SW 1271 (cell line): Measurements from ENCODE around the gene RHOA.
"Not testable (repeated sequence)": the region's sequence is repeated elsewhere in the genome, so short reads cannot be mapped to it uniquely, and the experiment has no call there.

Source experiments
- DNase-seq, 2 experiments: peaks; one replicate each; lab custom pipeline; 2025; lab: John Stamatoyannopoulos, UW

RHOA gene

GRCh38 chr3:49411535-49411967 is 225 bp downstream of the RHOA start:
- no peak for DNase-seq

DNA sequence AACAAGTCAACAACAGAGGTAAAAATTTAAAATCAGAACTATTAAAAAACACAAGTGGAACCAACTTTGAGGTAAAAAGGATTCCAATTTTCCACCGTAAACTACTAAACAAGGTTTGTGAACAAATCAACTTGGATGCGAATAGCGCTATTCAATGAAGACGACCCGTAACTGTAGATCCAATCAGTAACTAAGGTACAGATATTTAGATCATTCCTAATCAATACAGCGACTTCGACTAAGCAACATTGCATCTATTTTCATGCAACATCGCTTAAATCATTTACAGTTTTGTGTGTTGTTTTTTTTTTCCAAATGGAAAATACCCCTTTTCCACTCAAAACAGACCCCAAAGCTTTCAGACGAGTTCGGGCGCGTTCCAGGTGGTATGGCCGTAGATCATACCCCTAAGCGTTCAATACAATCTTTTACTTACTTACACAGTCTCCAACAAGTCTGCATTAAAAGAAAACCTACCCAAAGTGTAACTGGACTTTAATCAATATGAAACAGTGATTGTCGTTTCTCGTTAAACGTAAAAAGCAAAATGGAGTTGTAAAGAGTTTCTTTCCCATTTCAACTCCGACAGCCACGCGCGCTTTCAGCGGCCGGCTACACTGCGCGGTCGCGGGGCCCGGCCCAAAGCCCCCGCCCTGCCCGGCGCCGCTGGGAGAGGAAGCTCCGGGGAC is 786 bp downstream of the RHOA start:
- DNase-seq = no peak

DNA sequence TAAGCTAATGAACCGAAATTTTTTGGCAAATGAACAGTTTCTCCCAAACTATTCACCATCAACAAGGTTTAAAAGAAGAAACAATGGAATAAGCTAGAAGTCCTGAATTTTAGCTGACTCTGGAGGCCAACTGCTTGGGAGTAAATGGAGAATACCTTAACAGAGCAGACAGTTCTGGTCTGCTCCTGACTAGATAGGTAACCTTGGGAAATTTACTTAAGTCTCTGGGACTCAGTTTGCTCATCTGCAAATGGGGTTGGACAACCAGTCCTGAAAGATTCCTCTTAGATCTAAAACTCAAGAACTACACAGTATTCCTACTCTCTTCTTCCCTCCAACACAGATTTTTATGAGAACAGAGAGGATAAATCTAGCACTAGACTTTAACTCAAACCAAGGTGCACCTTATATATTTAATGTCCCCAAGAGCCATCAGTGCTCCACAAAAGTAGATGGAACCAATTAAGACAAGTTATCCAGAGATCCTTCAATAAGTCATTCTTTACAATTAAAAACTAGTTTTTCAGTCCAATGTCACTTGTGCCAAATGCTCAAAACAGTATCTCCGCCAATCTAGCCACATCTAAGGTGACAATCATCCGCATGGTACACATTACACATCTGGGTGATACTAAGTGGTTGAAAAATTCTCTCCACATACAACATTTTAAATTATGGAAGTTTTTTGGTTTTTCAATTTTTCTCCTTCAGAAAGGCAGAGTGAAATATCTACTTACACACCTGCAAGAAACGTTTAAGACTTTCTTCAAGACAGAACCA is 1.5 kb downstream of the RHOA start:
- DNase-seq = no peak

DNA sequence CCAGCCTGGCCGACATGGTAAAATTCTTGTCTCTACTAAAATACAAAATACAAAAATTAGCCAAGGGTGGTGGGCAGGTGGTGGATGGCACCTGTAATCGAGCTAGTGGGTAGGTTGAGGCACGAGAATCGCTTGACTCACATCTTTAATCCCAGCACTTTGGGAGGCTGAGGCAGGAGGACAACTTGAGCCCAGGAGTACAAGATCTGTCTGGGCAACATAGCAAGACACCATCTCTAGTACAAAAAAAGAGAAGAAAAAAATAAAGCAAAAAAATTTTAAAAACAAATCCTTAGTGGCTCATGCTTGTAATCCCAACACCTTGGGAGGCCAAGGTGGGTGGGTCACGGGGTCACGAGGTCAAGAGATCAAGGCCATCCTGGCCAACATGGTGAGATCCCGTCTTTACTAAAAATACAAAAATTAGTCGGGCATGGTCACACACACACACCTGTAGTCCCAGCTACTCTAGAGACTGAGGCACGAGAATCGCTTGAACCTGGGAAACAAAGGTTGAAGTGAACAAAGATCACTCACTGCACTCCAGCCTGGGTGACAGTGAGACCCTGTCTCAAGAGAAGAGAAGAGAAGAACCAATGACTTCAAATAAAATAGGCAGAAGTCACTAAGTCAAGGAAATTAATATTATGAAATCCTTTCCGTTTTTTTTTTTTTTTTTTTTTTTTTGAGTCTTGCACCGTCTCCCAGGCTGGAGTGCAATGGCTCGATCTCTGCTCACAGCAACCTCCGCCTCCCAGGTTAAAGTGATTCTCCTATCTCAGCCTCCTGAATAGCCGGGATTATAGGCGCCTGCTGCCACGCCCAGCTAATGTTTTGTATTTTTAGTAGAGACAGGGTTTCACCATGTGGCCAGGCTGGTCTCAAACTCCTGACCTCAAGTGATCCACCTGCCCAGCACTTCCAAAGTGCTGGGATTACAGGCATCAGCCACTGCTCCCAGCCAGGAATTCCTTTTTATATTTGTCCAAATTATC is 4.9 kb downstream of the RHOA start:
- DNase-seq = no peak

DNA sequence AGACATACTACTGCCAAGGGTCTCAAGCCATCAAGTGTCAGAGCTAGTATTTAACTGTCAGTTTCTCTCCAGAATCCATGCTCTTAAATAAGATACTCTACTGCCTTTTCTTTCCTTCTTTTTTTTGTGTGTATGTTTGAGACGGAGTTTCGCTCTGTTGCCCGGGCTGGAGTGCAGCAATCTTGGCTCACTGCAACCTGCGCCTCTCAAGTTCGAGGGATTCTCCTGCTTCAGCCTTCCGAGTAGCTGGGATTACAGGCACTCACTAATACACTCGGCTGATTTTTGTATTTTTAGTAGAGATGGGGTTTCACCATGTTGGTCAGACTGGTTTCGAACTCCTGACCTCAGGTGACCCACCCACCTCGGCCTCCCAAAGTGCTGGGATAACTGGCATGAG is 6.2 kb downstream of the RHOA start:
- DNase-seq = not testable (repeated sequence)

- no peak for DNase-seq
Measured at GRCh38 chr3:49403891-49404290, 7.9 kb downstream of the RHOA start.

DNA sequence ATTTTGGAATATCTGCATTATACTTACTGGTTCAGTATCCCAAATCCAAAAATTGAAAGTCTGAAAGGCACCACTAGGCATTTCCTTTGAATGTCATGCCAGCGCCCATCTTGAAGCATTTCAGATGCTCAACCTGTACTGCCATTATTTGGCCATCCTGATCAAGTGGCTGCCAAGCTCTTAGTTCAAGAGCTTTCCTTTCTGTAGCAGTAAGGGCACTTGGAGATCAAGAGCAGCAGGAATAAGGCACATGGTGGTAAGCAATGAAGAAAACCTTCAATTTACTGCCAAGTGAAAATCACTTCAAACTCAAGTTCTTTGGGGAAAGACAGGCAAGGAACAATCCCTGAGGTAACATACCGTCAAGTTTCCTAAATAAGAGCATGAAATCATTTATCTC is 10.0 kb downstream of the RHOA start:
- no peak for DNase-seq

- DNase-seq = no peak
Measured at GRCh38 chr3:49399461-49399860, 12.3 kb downstream of the RHOA start.

DNA sequence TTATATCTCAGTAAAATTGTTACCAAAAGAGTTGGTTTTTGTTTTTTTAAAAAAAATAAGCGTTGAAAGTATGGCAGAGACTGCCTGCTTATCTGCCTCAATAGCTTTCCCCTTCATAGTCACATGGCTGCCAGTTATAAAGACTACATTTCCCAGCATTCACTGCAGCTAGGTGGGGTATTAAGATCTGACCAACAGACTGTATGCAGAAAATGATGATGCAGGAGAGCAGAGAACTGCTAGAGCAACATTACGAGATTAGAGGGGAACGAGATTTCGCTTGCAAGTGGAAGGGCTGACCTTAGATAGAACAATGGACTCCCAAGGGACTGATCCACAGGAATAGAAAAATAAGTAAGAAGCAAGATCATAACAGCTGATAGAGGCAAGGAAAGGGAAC is 14.3 kb downstream of the RHOA start:
- DNase-seq = no peak

DNA sequence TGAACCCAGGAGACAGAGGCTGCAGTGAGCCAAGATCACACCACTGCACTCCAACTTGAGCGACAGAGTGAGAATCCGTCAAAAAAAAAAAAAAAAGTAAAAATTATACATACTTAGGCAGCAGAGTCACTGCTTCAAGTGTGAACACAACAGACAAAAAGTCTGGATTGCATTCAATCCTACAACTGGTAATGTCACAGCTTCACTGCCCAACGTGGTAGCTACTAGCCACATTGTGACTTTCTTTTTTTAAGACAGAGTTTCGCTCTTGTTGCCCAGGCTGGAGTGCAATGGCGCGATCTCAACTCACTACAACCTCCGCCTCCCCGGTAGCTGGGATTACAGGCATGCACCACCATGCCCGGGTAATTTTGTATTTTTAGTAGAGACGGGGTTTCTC is 20.5 kb downstream of the RHOA start:
- DNase-seq = not testable (repeated sequence)

- no peak for DNase-seq
Measured at GRCh38 chr3:49389297-49389696, 22.5 kb downstream of the RHOA start.

GRCh38 chr3:49388289-49388820 is 23.4 kb downstream of the RHOA start:
- no peak for DNase-seq

DNA sequence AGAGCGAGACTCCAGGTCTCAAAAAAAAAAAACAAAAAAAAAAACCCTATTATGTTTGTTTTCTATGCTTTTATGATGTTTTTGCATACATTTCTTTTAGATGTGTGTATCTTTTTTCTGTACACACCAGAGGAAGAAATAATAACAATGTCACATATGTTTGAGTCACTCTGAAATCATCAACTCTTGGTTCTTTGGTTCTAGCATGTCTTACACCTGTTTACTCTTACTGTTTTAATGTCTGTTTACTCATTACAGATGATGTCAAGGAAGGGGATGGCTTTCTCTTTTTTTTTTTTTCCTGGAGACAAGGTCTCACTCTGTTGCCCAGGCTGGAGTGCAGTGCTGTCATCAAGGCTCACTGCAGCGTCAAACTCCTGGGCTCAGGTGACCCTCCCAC is 24.1 kb downstream of the RHOA start:
- peak in 1 of 2 experiments; percentile 7 for DNase-seq

DNA sequence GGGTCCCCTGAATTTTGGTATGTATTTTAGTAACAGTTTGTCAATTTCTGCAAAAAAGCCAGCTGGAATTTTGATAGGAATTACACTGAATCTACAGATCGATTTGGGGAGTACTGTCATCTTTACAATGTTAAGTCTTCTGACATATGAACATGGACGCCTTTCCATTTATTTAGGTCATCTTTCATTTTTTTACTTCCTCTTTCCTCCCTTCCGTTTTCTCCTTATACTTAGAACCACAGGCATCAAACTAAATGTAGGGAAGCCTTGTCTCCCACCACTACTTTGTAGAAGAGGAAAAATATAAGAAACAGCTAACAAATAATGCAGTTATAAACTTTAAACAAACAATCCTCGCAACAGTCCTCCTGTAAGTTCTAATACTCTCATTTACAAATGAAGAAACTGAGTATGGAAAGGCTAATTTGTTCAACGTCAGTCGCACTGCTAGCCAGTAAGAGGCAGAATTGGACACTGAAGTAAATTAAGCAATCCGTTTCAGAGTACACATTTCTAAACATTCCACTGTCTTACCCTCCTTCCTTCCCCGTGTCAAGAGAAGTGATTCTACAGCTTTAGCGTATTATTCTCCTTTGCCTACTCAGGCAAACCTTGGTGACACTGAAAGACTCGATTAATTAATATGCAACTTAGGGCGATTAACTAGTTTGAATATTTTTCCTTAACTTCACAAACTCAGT is 25.6 kb downstream of the RHOA start:
- no peak for DNase-seq

DNA sequence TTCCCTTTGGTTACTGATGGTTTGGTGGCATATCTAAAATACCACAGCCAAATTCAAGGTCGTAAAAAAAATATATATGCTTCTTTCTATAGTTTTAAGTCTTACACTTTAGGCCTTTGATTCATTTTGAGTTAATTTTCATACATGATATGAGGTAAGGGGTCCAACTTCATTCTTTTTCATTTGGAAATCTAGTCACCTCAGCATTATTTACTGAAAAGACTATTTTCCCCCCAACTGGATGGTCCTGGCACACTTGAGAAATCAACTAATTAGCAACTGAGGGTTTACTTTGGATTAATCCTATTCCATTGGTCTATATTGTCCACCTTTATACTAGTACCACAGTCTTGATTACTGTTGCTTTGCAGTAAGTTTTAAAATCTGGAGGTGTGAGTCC is 26.2 kb downstream of the RHOA start:
- no peak for DNase-seq

GRCh38 chr3:49383387-49383786 is 28.4 kb downstream of the RHOA start:
- DNase-seq = no peak

DNA sequence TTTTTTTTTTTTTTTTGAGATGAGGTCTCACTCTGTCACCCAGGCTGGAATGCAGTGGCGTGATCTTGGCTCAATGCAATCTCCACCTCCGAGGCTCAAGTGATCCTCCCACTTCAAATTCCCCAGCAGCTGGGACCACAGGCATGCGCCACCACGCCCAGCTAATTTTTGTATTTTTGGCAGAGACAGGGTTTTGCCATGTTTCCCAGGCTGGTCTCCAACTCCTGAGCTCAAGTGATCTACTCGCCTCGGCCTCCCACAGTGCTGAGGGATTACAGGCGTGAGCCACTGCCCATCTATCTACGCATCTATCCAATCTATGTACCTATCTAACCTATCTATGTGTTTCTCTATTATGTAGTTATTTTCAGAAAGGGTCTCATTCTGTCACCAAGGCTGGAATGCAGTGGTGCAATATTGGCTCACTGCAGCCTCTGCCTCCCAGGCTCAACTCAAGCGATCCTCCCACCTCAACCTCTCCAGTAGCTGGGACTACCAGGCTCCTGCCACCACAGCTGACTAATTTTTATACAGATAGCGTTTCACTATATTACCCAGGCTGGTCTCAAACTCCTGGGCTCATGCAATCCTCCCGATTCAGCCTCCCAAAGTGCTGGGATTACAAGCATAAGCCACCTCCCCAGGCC is 33.4 kb downstream of the RHOA start:
- peak; percentile 9 to 43 for DNase-seq

DNA sequence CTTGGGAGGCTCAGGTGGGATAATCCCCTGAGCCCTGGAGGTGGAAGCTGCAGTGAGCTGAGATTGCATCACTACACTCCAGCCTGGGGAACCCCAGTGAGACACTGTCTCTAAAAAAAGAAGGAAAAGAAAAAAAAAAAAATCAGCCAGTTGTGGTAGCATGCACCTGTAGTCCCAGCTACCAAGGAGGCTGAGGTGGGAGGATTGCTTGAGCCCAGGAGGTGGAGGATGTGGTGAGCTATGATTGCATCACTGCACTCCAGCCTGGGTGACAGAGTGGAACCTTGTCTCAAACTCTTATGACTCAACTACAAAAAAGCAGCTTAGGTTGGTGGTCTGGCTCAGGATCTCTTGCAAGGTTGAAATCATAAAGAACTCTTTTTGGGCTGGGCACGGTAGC is 34.3 kb downstream of the RHOA start:
- DNase-seq = peak in 1 of 2 experiments; percentile 38

DNA sequence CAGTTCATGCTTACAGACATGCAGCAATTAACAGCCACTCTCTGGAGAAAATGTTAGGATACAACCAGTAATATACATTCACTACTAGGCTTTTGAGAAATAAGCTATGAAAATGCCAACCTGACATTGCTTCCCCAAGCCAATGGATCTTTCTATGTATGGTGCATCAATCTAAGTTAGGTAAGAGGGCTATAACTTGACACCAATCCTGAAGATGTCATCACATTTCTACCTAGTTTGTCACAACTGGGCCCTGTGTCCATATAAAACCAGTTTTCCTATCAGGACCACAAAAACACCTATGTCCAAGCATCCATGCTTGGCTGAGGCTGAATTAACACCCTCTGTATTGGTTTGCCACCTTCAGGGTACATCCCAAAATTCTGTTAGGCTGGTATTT is 39.8 kb downstream of the RHOA start:
- no peak for DNase-seq

DNA sequence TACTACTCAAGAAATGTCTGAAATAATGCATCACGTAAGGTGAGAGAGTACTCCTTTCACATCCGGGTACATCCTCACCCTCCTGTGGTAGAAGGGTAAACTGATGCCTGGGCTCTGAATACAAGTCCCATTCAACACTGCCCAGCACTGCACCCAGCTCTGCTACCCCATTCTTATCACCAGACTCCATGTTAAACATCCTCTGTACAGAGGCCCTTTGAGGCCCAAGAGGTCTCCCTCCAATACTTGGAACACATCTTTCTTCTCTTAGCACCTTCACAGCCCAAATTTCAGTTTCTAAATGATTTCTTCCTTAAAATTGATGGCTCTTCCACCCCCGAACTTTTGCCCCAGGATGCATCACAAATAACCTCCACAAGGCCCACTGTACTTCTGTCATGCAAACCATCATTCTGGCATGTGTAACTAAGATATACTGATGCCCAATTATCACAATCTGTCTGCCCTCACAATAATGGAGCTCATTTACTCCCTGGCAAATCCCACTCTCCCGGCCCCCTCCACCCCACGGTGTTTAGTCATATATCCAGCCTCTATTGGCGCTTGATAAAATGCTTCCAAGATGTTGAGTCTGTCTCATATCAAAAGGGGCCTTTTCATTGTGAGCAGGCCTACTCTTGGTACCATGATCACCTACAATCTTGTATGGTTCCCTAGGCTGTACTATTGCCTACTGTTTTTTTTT is 41.0 kb downstream of the RHOA start:
- no peak for DNase-seq
